Medulla oblongata (tissue), 1 donor: ENCODE results near the gene E2F1.
A peak's percentile ranks its signal among the peaks of the same experiment; 100 is the strongest.
"Not testable (repeated sequence)": the region's sequence is repeated elsewhere in the genome, so short reads cannot be mapped to it uniquely, and the experiment has no call there.

Source experiments
- DNase-seq: peaks from one replicate; pipeline ENCODE4 v3.0.0-alpha.2; 2015; ENCODE audit errors: extremely low spot score

The E2F1 gene

GRCh38 chr20:33710681-33711445 is 24.7 kb upstream of the E2F1 start:
- DNase-seq, result no peak

DNA sequence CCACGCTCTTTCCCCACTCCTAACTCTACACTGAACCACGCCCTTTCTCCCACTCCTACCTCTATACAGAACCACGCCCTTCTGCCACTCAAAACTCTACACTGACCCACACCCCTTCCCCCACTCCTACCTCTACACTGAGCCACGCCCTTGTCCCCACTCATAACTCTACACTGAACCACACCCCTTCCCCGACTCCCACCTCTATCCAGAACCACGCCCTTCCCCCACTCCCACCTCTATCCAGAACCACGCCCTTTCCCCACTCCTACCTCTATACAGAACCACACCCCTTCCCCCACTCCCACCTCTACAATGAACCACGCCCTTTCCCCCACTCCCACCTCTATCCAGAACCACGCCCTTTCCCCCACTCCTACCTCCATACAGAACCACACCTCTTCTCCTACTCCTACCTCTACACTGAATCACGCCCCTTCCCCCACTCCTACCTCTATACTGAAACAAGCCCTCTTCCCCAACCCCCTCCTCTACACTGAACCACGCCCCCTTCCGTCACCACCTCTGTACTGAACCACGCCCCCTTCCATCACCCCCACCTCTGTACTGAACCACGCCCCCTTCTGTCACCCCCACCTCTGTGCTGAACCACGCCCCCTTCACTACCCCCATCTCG is 23.8 kb upstream of the E2F1 start:
- no peak for DNase-seq

DNA sequence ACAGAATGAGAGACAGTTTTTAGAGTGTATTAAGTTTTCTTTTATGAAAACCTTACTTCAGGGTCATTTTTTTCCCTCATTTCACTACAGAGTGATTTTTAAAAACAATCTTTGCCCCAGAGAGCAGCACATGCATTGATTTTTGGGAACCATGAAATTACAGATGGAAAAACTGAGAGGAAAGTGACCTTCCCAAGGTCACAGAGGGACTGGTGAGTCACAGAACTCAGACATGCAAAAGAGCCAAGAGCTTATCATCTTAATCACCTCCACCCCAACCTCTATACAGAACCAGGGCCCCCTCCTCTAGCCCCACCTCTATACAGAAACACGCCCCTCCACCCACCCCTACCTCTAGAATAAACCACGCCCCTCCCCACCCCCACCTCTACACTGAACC is 23.2 kb upstream of the E2F1 start:
- no peak for DNase-seq

DNA sequence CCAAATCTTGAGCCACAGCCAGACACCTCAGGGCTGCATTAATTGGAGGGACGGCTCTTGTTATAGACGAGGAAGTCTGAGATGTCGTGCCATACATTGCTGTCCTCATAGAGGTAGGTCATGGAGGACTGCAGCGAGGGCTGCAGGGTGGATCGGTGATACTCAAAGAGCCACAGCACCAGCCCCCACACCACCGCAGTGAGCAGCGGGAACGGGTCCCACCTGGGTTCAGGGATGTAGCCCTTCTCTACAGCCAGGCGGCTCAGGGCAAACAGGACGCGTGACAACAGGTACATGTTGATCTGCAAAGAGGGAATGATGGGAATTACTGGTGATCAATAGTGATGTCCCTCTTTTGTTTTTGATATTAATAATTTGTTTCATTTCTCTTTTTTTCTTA is 21.5 kb upstream of the E2F1 start:
- no peak for DNase-seq

- no peak for DNase-seq
Observed at GRCh38 chr20:33704197-33704924, 18.2 kb upstream of the E2F1 start.

DNA sequence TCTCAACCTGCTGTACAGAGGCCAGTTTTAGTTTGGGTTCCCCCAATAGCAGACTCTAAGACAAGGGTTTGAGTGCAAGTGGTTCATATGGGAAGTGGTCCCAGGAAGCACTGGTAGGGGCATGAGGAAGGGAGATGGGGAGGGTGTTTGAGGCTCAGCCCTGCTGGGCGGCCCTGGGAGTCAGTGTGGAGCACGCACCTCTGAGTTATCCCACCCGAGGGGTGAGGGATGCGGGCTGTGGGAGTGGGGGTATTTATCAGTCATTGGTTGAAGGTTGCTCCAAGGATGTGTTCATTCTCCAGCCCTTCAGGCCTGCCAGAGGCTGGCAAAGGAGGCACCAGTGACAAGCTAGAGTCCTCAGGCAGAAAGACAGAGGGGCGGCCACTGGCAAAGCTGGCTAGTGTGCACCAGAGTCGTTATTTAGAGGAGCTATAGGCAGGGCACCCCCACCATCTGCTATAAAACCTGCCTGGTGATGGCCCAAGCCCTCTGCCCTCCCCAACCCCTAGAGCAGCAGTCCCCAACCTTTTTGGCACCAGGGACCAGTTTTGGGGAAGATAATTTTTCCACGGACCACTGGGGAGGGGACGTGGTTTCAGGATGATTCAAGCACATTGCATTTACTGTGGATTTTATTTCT is 17.4 kb upstream of the E2F1 start:
- DNase-seq, result no peak

DNA sequence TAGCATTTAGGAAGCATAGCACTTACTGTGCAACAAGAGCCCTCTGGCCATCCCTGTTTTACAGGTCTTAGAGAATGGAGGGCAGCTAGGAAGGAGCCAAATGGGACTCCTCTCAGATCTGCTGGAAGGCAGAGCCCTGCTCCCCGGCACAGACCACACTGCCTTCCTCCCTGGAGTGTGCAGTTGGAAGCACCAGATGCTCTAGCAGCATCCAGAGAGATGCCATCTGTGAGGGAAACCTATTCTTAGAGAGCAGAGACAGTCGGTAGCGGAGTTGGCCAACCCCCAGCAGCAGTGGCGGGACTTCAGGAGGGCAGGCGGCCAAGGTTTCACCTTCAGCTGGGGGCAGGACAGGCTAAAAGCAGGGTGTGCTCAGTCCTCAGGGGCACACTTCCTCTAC is 16.7 kb upstream of the E2F1 start:
- no peak for DNase-seq

DNA sequence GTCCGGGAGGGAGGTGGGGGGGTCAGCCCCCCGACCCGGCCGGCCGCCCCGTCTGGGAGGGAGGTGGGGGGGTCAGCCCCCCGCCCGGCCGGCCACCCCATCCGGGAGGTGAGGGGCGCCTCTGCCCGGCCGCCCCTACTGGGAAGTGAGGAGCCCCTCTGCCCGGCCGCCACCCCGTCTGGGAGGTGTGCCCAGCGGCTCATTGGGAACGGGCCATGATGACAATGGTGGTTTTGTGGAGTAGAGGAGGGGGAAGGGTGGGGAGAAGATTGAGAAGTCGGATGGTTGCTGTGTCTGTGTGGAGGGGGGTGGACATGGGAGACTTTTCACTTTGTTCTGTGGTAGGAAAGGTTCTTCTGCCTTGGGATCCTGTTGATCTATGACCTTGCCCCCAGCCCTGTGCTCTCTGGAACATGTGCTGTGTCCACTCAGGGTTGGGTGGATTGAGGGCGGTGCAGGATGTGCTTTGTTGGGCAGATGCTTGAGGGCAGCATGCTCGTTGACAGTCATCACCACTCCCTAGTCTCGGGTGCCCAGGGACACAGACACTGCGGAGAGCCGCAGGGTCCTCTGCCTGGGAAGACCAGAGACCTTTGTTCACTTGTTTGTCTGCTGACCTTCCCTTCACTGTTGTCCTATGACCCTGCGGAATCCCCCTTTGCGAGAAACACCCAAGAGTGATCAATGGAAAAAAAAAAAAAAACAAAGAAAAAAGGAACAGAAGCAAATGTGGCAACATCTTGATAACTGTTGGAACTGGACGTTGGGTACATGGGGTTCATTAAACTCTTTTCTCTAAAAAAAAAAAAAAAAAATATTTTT is 15.7 kb upstream of the E2F1 start:
- no peak for DNase-seq

GRCh38 chr20:33700696-33701441 is 14.7 kb upstream of the E2F1 start:
- not testable (repeated sequence) for DNase-seq

DNA sequence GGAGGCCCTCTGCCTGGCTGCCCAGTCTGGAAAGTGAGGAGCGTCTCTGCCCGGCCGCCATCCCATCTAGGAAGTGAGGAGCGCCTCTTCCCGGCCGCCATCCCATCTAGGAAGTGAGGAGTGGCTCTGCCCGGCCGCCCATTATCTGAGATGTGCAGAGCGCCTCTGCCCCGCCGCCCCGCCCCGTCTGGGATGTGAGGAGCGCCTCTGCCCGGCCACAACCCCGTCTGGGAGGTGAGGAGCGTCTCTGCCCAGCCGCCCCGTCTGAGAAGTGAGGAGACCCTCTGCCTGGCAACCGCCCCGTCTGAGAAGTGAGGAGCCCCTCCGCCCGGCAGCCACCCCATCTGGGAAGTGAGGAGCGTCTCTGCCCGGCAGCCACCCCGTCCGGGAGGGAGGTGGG is 12.8 kb upstream of the E2F1 start:
- not testable (repeated sequence) for DNase-seq

DNA sequence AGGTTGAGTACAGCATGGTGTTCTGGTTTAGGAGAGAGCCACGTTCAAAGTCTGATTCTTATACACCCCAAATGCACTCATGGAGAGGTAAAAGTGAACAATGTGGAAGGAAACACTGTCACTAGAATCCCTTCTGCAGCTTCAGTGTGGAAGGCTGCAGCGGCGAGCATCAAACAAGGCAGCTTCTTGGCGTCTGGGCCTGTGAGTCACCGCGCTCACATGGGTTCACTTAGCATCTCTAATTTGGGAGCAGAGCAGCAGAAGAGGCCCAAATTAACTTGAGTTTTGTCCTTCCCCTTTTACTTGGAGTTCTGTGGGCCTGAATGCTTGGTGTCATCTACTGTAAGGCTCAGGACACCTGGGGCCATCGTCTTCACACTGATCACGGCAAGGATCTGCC is 10.9 kb upstream of the E2F1 start:
- DNase-seq, result peak; percentile 70

DNA sequence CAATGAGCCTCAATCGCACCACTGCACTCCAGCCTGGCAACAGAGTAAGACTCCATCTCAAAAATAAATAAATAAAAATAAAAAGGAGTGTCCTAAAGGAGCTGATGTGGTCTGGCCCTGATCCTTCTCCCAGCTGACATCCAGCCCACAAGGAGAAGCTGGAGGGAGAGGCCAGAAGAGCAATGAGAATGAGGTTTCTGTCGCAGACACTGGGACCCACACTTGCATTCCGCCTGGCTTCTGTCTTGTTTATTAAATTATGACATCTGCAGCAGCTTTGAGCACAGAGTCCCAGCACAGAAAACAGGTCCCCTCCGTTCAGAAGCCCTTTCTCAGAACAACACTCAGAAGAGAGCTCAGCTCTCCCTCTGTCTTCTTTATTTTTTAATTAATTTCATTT is 10.3 kb upstream of the E2F1 start:
- no peak for DNase-seq

DNA sequence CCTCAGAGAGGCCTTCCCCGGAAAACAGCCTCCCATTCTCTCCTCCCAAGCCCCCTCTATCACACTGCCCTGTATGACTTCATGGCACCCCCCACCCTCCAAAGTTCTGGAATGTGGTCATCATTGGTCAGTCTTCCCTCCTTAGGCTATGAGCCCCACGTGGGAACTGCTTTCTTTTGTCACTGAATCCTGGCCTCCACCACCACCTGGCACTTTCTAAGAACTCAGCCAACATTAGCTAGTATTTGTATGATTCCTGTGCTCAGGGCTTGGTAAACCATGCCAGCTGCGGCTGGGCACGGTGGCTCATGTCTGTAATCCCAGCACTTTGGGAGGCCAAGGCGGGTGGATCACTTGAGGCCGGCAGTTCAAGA is 8.4 kb upstream of the E2F1 start:
- peak; percentile 74 for DNase-seq

- DNase-seq, result peak; percentile 90
Observed at GRCh38 chr20:33693741-33694638, 7.8 kb upstream of the E2F1 start.

DNA sequence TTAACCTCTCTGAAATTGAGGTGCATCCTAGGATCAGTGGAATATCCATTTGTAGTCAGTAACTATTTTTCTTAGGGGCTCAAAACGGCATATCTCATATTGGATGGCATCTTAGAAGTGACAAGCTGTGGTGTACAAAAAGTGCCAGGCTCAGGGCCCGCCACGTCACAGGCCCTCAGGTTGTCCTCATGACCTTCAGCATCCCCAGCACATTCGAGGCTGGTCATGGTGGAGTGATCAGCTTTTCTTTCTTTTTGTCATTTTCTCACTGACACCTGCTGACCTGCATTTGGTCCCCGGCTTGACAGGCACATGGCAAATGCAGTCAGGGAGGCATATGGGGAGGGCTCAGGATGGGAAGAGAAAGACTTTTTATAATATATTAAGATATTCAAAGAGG is 7.1 kb upstream of the E2F1 start:
- peak; percentile 46 for DNase-seq

DNA sequence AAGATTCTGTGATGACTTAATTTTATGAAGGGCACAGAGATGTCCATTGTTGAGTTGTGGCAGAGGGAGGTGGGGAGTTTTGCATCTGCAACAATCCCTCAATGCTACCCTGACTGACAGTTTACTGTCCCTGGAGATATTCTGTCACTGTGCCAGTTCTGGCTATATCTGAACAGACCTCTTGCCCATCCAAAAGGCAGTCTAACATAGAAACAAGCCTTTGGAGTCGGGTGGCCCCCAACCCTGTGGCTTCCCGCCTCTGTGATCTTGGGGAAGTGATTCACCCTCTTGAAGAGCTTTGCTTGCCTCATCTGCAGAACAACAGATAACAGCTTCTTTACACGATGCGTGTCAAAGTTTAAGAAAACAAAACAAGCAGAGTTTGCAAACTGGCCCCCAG is 3.8 kb upstream of the E2F1 start:
- peak; percentile 66 for DNase-seq

- DNase-seq, result no peak
Observed at GRCh38 chr20:33689493-33689892, 3.3 kb upstream of the E2F1 start.

DNA sequence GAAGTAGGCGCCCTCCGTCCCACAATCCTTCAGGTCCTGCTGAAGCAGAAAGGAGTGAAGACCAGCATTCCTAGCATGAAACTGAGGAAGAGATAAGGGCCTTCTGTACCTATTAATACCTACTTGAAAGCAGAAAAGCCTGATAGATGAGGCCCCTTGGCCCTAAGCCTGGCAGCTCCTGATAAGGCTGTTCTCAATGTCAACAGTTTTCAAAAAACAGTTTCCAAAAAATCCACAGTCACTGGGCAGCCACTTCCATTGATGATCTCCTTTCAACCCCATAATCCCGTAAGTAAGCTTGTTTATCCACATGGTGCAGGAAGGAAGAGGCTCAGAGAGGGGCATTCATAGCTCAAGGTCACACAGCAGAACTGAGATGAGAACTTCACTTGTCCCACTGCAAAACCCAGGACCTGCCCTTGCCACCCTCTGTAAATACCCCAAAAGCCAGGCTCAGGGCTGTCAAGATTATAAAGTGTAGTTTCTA is 2.8 kb upstream of the E2F1 start:
- no peak for DNase-seq
